GM18870 (cell line): ENCODE data around the gene EML5.

Experiments used
- ATAC-seq: cut with Tn5 transposase; IDR thresholded peaks from one replicate; pipeline ENCODE4 v1.9.1; 2021; ENCODE audit warnings: moderate library complexity; ENCODE audit not compliant: unreplicated experiment

Gene EML5

DNA sequence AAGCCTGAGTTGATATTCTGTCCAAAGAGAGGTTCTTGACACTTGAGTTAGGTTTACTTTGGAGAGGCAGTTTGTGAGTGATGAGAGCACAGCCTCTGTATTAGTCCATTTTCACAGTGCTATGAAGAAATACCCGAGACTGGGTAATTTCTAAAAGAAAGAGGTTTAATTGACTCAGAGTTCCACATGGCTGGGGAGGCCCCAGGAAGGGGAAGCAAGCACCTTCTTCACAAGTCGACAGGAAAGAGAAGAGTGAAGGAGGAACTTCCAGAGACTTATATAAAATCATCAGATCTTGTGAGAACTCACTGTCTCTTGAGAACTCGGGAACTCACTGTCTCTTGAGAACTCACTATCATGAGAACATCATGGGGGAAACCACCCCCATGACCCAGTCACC is 224.6 kb downstream of the EML5 start:
- no peak for ATAC-seq

DNA sequence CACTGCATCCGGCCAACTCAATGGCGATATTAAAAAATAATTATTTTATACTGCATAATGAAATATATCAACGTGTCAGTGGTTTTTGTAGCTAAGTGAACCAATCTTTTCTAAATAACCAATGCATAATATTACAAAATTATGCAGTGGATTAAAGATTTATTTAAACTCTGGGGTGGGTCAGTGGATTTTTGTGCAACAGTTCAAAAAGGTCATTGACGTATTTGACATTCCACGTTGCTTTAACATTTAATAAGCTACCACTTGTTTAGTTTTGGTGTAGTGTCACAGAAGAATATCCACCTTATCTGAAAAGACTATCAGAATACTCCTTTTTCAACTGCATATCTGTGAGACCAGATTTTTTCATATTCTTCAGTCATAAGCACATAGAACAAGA is 227.3 kb downstream of the EML5 start:
- no peak for ATAC-seq

DNA sequence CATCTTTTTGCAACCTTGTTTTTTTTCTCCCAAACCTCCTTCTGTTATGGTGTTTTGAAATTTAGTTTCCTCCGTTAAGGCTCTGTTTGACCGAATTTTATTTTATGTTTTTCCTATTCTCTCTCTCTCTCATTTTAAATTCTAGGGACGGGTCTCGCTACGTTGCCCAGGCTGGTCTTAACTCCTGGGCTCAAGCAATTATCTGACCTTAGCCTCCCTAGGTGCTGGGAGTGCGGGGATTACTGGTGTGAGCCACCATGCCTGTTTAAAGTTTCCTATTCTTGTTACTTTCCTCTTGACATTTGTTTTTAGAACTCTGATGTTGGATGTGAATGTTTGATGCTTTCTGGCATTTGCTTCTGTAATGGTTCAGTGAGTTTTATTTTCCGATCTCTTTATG is 228.9 kb downstream of the EML5 start:
- ATAC-seq, result no peak

DNA sequence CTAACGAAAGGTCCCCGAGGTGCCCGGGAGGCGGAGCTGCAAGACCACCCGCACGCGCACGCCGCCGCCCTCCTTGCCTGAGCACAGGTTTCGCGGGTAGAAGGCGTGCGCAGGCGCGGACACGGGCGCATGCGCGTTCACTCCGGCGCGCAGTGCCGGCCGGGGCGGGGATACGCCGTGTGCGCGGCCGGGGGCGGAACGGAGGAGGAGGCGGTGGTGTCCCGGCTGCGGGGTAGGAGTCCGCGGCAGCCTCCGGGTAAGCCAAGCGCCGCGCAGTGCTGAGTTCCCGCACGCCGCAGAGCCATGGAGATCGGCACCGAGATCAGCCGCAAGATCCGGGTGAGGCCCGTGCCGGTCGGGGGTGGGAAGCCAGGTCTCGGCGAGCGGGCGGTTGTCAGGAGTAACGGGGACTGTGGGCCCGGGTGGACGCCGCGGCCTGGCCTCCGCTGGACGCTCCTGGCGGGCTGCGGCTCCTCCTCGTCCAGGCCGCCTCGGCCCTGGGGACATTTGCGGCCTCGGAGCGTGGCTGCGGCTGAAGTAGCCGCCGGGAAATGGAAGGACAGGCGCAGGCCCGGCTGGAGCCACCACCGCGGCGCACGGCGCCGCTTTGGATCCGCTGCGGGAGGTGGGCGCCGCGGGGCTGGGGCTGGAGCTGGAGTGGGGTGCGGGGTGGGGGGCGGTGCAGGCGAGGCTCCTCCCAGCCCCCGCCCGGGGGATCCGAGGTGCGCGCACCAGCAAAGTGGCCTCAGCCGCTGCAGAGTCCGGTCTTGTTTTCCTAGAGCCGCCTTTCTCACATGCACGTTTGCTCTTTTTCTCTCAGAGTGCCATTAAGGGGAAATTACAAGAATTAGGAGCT is 229.7 kb downstream of the EML5 start, which contains the start of gene ZC3H14:
Gene ZC3H14 (plus strand): TSS at position 207 of the 856 bp plus-strand sequence. CDS start 97 bp downstream, at position 304.
- peak; percentile 85 for ATAC-seq

DNA sequence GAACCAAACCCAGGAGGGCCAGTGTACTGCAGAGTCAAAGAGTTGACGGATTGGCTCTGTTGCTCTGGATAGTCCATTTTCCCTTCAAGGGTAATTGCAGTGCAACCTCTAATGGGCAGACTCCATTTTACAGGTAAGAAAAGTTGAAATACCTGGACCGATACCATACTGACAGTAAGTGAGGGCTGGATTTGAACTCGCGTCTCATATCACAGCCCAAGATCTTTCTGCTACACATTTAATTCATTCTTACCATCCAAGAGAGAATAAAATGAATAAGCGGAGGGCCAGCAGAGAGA is 230.3 kb downstream of the EML5 start:
- no peak for ATAC-seq
